GM11168 (cell line): ENCODE results near the gene EEPD1.
"Not testable (repeated sequence)": the region's sequence is repeated elsewhere in the genome, so short reads cannot be mapped to it uniquely, and the experiment has no call there.

ENCODE experiments used
- in situ Hi-C: fragments of 300-500 bp; cut with MboI; formaldehyde crosslinking; loops from one replicate; pipeline ENCODE4 v1.12.0; 2022; ENCODE audit warnings: low sequenced_read_pairs; ENCODE audit not compliant: unreplicated experiment

Gene EEPD1

DNA sequence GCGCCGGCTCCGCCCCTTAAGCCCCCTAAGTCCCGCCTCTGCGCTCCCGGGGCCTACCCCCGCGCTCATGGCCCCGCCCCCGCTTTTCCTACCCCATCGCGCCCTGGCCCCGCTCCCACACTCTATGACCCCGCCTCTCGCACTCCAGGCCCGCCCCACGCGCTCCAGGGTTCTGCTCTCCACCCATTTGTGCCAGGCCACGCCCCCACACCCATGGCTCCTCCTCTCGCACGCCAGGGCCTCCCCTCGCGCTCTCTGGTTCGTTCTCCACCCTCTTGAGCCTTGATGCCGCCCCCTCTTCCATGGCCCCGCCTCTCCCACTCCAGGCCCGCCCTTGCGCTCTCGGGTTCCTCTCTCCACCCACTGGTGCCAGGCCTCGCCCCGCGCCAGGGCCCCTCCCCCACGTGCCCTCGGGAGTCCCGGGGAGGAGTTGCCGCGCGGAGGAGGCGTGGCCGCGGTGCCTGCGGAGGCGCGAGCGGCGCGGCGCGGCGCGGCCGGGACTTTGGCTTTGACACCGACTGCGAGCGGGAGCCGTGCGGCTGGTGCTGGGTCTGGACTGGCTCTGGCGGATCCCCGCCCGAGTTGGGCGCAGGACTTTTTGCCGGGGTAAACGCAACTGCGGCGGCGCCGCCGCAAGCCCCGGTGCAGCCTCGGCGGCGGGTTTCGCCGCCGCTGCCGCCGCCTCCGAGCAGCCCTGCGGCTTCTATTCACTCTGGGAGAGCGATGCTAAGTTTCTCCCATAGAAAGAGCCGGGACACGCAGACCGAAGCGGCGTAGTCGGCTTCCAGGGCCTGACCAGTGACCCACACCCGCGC is at the start of gene EEPD1:
EEPD1 (plus strand) TSS at position 499 of the 815 bp plus-strand sequence. CDS start 1,071 bp downstream, outside the sequence.
- in situ Hi-C loops, result no loop called here

DNA sequence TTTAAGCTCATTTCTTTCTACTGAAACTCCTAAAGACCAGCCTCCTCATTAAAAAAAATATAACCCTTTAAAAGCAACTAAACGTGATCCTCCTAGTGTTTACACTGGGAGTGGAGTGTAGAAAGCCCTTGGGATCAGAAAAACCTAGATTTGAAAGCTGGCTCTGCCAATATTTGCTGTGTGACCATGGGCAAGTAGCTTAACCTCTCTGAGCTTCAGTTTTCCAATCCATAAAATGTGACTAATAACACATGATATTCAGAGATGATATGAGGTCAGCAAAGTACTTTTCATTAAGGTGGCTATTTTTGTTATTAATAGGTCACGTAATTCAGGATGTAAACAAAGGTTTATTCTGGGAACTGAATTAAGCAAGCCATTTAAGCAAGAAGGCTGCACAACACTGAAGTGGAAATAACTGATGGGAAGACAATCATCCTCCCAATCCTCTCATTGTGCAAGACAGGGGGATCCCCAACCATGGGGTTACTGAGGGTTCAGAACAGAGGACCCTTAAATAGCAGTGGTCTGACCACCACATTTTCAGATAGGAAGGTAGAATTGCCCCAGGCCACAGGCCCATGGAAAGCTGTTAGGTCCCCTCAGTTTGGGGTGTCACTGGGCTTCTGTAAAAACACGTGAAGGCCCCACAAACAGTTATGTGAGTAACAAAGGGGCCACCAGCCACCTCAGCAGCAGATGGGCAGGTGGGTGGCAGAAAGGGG is 49.1 kb upstream of the EEPD1 start:
- in situ Hi-C loops, result no loop called here

DNA sequence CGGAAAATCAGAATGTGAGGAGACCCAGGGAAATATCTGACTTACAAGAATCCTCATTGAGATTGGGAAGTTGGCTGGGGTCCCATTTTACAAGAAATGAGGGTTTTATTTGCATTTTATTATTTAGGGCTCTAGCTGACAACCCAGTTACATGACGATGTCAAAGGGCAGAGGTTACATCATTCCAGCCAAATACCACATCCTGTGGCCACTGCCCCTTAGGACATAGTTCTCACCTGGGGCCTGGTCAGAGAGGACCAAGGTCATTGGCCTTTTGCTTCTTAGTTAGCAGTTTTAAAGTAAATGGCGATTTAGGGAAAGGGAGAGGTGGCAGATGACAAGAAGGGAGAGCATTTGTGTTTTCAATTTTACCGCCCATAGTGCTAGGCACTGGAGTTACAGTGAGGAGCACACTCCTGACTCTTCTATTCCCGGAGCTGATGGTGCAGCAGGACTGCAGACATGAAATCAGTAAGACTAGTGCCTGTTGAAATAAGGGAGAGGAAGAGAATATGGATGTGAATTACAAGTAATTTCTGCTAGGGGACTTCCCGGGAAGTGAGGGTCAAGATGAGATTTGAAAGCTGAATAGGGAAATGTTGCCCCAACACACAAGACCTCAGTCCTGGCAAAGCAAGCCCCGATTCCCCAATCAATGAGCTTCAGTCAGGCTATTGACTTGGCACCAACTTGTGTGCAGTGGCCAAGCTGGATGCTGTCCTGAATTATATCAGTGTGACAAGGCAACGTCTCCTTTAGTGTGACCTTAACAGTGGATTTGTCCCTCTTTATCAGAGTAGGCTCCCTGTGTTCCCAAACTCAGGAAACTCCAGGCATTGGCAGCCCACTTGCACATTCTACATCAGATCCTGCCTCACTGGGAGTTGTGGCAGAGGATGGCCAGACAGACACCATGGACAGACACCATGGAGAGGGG is 45.8 kb upstream of the EEPD1 start:
- in situ Hi-C loops, result not testable (repeated sequence)

DNA sequence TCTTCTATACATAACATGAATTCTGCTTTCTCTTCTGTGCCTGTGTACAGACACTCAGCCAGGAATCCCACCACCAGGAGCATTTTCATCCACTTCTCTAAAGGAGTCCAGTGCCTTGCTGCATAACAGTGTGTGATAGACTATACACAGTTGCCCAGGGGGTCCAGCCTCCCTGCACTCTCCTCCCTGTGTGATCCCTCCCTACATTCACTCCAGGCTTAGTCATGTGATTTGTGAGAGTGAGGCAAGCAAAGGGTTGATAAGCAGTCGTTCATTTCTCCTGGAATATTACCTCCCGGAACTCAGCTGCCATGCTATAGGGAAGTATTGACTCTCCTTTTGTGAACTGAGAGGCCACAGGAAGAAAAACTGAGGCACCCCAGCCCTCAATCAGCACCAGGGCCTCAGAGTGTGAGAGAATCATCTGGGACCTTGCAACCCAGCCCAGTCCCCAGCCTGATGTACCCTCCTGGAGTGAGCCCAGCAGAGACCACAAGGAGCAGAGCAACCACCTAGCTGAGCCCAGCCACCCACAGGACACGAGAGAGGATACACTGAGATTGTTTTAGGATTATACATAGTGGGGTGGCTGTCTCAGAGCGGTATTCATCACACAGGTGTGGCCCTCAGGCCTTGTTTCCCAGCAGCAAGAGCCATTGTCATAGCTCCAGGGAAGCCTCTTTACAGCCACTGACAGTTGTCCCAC is 45.0 kb upstream of the EEPD1 start:
- in situ Hi-C loops, result no loop called here

DNA sequence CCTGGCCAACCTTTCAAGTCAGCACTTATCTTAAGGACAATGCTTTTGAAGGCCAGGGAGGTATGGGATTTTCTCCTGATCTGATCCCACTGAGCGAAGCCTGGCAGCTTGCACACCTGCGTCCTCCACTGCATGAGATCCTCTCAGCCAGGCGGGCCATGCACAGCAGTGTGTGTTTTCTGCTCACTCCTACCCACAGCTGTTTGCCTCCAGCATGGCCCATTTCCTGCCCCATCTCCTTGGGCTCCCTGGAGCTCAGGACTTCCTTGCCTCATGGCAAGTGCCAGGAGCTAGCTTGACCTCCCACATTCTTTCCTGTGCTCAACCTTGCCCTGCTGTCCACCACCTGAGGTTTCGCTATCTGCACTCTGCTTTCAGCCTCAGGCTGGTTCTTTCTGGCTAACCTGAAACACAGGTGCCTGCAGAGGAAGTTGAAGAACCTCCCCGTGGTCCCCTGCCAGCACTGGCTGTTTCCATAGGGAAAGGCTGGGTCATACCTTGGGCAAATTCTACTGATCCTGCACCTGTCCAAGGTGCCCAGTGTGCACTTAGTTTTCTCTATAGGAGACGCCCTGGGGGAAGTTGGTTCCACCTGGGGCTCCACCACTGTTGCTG is 43.9 kb upstream of the EEPD1 start:
- in situ Hi-C loops, result no loop called here

DNA sequence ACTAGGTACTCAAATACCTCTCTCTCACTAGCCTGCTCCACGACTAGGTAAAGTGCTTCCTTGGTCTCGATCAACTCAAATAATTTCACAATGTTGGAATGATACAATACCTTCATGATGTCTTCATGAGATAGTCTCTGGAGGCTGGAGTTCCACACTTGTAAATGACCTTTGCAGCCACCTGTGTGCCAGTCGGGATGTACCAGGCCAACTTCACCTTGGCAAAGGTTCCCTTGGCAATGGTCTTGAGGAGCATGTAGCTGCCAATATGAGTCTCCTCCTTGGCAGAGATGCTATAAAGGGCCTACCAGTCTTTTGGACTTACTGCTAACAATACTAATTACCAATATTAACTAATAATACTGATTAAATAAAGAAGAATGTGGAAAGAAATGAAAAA is 42.5 kb upstream of the EEPD1 start:
- in situ Hi-C loops, result no loop called here

DNA sequence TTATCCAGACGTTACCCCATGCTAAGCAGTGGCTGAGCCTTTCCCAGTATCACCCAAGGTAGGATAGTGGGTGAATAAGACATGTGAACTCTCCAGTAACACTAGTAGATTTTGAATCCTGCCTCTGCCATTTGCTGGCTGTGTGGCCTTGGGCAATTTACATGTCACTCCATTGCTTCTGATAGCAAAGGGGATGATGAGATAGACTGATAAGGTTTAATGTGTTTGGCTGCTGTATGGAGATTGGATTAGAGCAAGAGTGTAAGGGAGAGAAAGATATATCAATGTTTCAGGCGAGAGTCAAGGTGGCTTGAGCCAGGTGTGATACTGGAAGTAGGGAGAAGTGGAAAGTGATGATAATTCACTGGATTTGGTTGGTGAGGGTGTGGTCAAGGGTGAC is 40.1 kb upstream of the EEPD1 start:
- in situ Hi-C loops, result no loop called here

DNA sequence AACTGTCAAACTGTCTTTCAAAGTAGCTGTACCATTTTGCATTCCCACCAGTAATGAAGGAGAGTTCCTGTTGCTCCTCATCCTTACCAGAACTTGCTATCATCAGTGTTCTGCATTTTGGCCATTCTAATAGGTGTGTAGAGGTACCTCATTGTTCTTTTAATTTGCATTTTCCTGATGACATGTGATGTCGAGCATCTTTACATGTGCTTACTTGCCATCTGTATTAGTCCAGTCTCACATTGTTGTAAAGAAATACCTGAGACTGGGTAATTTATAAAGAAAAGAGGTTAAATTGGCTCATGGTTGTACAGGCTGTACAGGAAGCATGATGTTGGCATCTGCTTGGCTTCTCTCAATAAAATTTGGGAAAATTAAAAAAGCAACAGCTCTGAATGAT is 38.7 kb upstream of the EEPD1 start:
- in situ Hi-C loops, result no loop called here

DNA sequence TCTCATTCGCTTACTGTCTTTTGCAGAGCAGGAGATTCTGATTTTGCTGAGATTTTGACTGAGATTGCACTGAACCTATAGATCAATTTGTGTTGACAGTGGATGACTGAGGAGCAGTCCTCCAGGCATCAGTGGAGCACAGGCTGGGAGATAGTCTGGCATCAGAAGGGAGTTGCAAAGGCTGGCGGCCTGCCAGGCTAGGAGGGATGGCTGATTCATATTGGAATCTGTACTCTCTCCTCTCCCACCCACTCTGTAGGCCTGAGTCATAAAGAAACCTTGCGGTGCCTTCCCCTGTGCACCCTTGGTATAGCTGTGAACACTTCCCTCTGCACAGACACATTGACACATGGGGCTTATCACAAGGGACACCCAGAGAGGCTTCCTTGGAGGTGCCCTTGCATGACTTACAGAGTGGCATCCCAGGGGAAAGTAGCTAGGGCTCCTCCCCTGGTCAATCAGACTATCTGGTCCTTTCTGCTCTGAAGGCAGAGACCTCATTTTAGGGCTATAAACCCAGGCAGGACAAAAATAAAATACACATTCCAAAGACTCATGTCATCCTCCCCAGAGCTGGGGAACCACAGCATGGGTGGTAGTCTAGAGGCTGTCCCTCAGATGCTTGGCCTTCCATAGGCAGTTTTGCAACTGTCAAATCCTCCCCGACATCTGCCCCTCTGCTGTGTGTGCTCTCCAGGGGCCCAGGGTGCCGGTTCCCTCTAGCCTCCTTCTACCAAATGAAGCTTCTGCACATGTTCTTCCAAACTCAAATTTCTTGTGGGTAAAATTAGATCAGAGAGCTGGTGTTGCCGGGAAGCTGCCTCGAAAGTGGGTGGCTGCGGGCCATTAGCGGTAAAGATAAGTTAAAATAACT is 37.4 kb upstream of the EEPD1 start:
- in situ Hi-C loops, result no loop called here

DNA sequence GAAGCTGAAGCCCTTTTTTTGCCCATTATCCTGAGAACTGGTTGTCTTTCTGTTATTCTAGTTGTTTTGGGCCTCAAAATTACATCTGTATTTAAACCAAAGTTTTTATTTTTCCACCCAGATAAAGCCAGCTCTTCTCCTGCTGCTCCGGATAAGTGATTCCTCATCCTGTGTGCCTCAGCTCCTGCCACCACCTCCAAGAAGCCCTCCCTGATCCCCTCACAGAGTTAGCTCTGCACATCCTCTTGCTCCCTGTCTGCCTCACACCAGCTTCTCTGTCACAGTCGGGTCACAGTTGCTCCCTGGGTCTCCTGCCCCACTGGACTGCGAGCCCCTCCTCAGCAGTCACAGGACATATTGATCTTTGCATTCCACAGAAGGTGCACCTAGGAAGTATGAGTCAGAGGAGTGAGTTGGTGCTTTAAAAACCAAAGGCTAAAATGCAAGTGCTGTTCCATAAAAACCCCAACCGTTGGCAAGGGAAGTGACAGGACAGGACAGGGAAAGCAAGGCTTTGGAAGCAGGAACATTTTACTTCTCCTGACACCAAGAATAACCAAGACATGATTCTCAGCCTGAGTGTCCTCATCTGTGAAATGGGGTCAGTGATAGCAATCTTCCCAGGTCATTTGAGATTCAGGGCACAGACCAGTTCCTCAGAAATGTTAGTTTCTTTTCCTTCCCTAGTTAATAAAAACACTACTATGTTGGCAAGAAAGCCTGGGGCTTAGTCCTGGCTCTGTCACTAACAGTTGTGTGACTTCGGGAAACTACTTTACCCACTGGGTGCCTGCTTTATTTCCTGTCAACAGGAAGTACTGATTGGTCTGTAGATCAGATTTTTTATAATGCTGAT is 36.5 kb upstream of the EEPD1 start:
- in situ Hi-C loops, result no loop called here

DNA sequence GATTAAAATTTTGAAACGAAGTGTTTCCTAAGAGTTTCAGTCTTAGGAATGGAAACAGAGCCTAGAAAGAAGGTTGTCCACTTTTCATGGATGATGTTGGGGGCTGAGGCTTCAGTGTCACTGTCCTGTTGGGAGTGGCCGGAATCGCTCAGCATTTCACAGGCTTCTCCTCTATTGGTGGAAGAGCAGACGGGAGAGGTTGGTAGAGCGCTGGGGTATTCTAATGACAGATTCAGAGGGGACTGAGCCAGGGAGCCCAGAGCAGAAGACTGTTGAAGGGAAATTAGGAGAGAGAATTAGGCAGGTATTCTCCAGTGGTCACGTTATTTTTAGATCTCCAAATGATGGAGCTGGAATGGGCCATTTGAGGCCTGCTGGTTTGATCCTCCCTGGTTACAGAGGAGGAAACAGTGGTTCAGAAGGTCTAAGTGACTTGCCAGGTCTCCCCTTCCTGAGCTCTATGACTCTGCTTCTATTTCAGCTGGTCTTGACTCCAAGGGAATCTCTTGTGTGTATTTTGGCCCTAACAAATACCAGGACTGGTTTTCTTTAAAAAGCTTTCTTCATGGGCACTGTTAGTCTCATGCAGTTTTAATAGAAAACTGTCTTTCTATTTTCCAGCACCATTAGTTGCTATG is 35.7 kb upstream of the EEPD1 start:
- in situ Hi-C loops, result no loop called here

DNA sequence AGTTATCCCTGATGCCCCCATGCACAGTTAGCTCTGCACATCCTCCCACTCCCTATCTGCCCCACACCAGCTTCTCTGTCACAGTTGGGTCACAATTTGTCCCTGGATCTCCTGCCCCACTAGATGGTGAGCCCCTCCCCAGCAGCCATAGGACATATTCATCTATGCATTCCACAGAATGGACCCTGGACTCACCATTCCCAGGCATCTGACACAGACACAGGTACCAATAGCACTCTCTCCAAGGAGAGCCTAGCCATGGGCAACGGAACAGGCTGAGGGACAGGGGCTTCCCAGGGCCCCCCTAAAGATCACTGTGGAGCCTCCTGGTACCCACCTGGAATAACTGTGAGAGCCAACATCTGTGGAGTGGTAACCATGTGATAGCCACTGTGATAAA is 34.7 kb upstream of the EEPD1 start:
- in situ Hi-C loops, result no loop called here

DNA sequence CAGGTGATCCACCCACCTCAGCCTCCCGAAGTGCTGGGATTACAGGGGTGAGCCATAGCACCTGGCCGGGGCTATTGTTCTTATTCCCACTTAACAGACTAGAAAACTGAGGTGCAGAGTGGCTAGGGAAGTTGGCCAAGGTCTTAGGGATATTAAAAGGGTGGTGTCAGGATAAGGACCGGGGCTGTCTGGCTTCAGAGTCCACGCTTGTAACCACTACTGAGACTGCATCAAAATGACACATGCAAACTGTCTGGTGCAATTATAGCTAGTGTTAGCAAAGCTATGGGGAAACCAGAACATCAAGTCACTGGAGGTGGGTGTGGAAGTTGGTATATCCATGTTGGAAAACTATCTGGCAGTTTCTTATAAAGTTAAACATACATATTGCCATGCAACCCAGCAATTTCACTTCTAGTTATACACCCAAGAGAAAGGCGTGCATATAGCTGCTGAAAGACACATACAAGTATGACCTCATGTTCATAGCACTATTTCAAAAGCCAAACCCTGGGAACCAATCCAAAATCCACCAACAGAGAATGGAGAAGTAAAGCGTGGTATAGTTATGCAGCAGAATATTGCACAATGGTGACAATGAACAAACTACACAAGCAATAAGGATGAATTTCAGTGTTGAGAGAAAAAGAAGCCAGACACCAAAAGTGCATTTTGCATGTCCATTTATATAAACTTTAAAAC is 33.9 kb upstream of the EEPD1 start:
- in situ Hi-C loops, result no loop called here

DNA sequence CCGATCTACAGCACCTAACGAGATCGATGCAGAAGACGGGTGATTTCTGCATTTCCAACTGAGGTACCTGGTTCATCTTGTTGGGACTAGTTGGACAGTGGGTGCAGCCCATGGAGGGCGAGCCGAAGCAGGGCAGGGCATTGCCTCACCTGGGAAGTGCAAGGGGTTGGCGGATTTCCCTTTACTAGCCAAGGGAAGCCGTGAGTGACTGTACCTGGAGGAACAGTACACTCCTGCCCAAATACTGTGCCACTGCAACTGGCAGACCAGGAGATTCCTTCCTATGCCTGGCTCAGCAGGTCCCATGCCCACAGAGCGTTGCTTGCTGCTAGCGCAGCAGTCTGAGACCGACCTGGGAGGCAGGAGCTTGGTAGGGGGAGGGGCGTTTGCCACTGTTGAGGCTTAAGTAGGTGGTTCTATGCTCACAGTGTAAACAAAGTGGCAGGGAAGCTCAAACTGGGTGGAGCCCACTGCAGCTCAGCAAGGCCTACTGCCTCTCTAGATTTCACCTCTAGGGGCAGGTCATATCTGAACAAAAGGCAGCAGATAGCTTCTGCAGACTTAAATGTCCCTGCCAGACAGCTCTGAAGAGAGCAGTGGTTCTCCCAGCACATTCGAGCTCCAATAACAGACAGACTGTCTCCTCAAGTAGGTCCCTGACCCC is 32.9 kb upstream of the EEPD1 start:
- in situ Hi-C loops, result not testable (repeated sequence)

DNA sequence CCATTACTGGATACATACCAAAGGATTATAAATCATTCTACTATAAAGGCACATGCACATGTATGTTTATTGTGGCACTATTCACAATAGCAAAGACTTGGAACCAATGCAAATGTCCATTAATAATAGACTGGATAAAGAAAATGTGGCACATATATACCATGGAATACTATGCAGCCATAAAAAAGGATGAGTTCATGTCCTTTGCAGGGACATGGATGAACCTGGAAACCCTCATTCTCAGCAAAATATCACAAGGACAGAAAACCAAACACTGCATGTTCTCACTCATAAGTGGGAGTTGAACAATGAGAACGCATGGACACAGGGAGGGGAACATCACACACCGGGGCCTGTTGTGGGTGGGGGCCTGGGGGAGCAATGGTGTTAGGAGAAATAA is 27.4 kb upstream of the EEPD1 start:
- in situ Hi-C loops, result not testable (repeated sequence)

DNA sequence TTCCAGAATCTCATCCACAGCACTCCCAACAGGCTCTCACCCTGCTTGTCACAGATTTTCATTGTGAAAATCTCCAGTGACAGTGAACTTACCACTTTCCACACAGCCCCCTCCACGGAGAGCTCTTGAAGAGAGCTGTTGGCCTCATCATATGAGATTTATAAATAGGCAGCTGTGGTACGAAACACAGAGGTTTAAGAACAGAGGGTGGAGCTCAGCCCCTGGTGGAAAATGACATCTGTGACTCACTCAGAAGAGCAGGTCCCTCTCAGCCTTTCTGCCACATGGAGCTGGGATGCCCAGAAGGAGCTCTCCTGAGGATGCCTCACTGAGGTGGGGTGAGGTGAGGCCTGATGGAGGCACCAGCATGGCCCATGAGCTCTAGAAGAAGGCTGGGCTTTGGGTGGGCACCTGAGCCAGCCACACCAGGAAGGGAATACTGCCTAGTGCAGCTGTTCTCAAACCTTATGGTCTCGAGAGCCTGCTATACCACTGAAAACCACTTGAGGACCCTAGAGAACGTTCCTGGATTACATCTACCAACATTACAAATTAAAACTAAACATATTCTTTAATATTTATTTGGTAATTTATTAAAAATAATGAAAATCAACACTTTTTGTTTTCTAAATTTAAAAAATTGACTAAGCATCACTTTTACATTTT is 25.8 kb upstream of the EEPD1 start:
- in situ Hi-C loops, result no loop called here
